ENCODE measurements around the gene SMS. TPM values are rescaled to one million over a fixed set of nuclear protein-coding genes. Genes with fewer than 3 reads are reported as not detected.

Gene SMS
- total RNA-seq, 1 experiment from 2014 or later = 131 TPM

Other genes starting within 250 kb of the SMS start
- gene SMPX, start 182.6 kb upstream of the SMS start, total RNA-seq (2014; rRNA removed; shearing (Covaris generic); ENCODE audit: low replicate concordance) = not detected in 2 replicates
- 5.3 and 19.6 TPM in 2 replicates for gene MBTPS2, start 101.1 kb upstream of the SMS start, total RNA-seq (2014; rRNA removed; shearing (Covaris generic); ENCODE audit: low replicate concordance)
- gene YY2, start 84.7 kb upstream of the SMS start, total RNA-seq (2014; rRNA removed; shearing (Covaris generic); ENCODE audit: low replicate concordance) = 0.60 and 0.94 TPM in 2 replicates
- gene PHEX, start 91.6 kb downstream of the SMS start, total RNA-seq (2014; rRNA removed; shearing (Covaris generic); ENCODE audit: low replicate concordance) = 1.3 TPM in 1 of 2 replicates, not detected in the other